Measurements from ENCODE around the gene KLF16.
A peak's percentile ranks its signal among the peaks of the same experiment; 100 is the strongest.

Gene KLF16

GRCh38 chr19:1855040-1855827 lies 8.1 kb downstream of the KLF16 start:
- H3K4me3 ChIP-seq (ENCODE audit: low read depth in 1 of 2, low read length in 2 of 2): peak overlapping the region; percentile 65 to 67
- H3K9ac ChIP-seq (ENCODE audit: low read depth in 1 of 2, low read length in 2 of 2): peak overlapping the region; percentile 97
- no peaks in the 10 kb centered on the region for H3K27me3 ChIP-seq (ENCODE audit: control insufficient read depth in 1 of 2, insufficient read depth in 2 of 2, low read length in 2 of 2)
- H3K36me3 ChIP-seq (ENCODE audit: control insufficient read depth in 1 of 2, insufficient read depth in 2 of 2, low read length in 2 of 2): no peaks in the 10 kb centered on the region
- peaks cover 51 to 65% of the 10 kb centered on the region in 2 donors for H3K4me1 ChIP-seq (ENCODE audit: control insufficient read depth in 1 of 2, insufficient read depth in 2 of 2, low read length in 2 of 2)
- no peaks in the 10 kb centered on the region for H3K9me3 ChIP-seq (ENCODE audit: control insufficient read depth in 1 of 2, low read length in 2 of 2)
- H3K27ac ChIP-seq (ENCODE audit: low read depth, low read length): peak overlapping the region; percentile 96

- H3K36me3 ChIP-seq (ENCODE audit: control insufficient read depth in 1 of 2, insufficient read depth in 2 of 2, low read length in 2 of 2): no peaks in the 10 kb centered on the region
- H3K9me3 ChIP-seq (ENCODE audit: control insufficient read depth in 1 of 2, low read length in 2 of 2): no peaks in the 10 kb centered on the region
- peak overlapping the region in 1 of 2 donors; percentile 67 for H3K4me3 ChIP-seq (ENCODE audit: low read depth in 1 of 2, low read length in 2 of 2)
- no peaks in the 10 kb centered on the region for H3K27me3 ChIP-seq (ENCODE audit: control insufficient read depth in 1 of 2, insufficient read depth in 2 of 2, low read length in 2 of 2)
- peak overlapping the region; percentile 75 for H3K27ac ChIP-seq (ENCODE audit: low read depth, low read length)
- H3K4me1 ChIP-seq (ENCODE audit: control insufficient read depth in 1 of 2, insufficient read depth in 2 of 2, low read length in 2 of 2): peaks cover 49 to 61% of the 10 kb centered on the region in 2 donors
- peak overlapping the region; percentile 38 to 97 for H3K9ac ChIP-seq (ENCODE audit: low read depth in 1 of 2, low read length in 2 of 2)
Measured at GRCh38 chr19:1854542-1855039, 8.8 kb downstream of the KLF16 start.

- H3K9me3 ChIP-seq (ENCODE audit: control insufficient read depth in 1 of 2, low read length in 2 of 2): no peaks in the 10 kb centered on the region
- H3K27me3 ChIP-seq (ENCODE audit: control insufficient read depth in 1 of 2, insufficient read depth in 2 of 2, low read length in 2 of 2): no peaks in the 10 kb centered on the region
- H3K36me3 ChIP-seq (ENCODE audit: control insufficient read depth in 1 of 2, insufficient read depth in 2 of 2, low read length in 2 of 2): no peaks in the 10 kb centered on the region
- H3K4me1 ChIP-seq (ENCODE audit: control insufficient read depth in 1 of 2, insufficient read depth in 2 of 2, low read length in 2 of 2): peaks cover 45 to 56% of the 10 kb centered on the region in 2 donors
- no peak overlapping the region for H3K27ac ChIP-seq (ENCODE audit: low read depth, low read length)
- H3K4me3 ChIP-seq (ENCODE audit: low read depth in 1 of 2, low read length in 2 of 2): no peak overlapping the region
- peak overlapping the region in 1 of 2 donors; percentile 48 for H3K9ac ChIP-seq (ENCODE audit: low read depth in 1 of 2, low read length in 2 of 2)
Measured at GRCh38 chr19:1854039-1854541, 9.3 kb downstream of the KLF16 start.

GRCh38 chr19:1853295-1854038 lies 9.9 kb downstream of the KLF16 start:
- Histone ChIP-seq H3K4me1 (ENCODE audit: control insufficient read depth in 1 of 2, insufficient read depth in 2 of 2, low read length in 2 of 2) (peaks cover 39 to 49% of the 10 kb centered on the region in 2 donors), H3K4me3 (ENCODE audit: low read depth in 1 of 2, low read length in 2 of 2) (no peak overlapping the region), H3K27ac (ENCODE audit: low read depth, low read length) (no peak overlapping the region), H3K27me3 (ENCODE audit: control insufficient read depth in 1 of 2, insufficient read depth in 2 of 2, low read length in 2 of 2) (no peaks in the 10 kb centered on the region), H3K9ac (ENCODE audit: low read depth in 1 of 2, low read length in 2 of 2) (peak overlapping the region; percentile 39 to 48), H3K9me3 (ENCODE audit: control insufficient read depth in 1 of 2, low read length in 2 of 2) (no peaks in the 10 kb centered on the region), H3K36me3 (ENCODE audit: control insufficient read depth in 1 of 2, insufficient read depth in 2 of 2, low read length in 2 of 2) (no peaks in the 10 kb centered on the region)

- H3K27me3 ChIP-seq (ENCODE audit: control insufficient read depth in 1 of 2, insufficient read depth in 2 of 2, low read length in 2 of 2): no peaks in the 10 kb centered on the region
- peak overlapping the region in 1 of 2 donors; percentile 39 for H3K9ac ChIP-seq (ENCODE audit: low read depth in 1 of 2, low read length in 2 of 2)
- no peaks in the 10 kb centered on the region for H3K36me3 ChIP-seq (ENCODE audit: control insufficient read depth in 1 of 2, insufficient read depth in 2 of 2, low read length in 2 of 2)
- H3K27ac ChIP-seq (ENCODE audit: low read depth, low read length): no peak overlapping the region
- H3K4me3 ChIP-seq (ENCODE audit: low read depth in 1 of 2, low read length in 2 of 2): no peak overlapping the region
- no peaks in the 10 kb centered on the region for H3K9me3 ChIP-seq (ENCODE audit: control insufficient read depth in 1 of 2, low read length in 2 of 2)
- H3K4me1 ChIP-seq (ENCODE audit: control insufficient read depth in 1 of 2, insufficient read depth in 2 of 2, low read length in 2 of 2): peaks cover 32 to 41% of the 10 kb centered on the region in 2 donors
Measured at GRCh38 chr19:1852581-1853128, 10.7 kb downstream of the KLF16 start.

GRCh38 chr19:1851654-1852580 lies 11.5 kb downstream of the KLF16 start:
- Histone ChIP-seq H3K27me3 (ENCODE audit: control insufficient read depth in 1 of 2, insufficient read depth in 2 of 2, low read length in 2 of 2) (no peaks in the 10 kb centered on the region), H3K27ac (ENCODE audit: low read depth, low read length) (no peak overlapping the region), H3K36me3 (ENCODE audit: control insufficient read depth in 1 of 2, insufficient read depth in 2 of 2, low read length in 2 of 2) (no peaks in the 10 kb centered on the region), H3K9ac (ENCODE audit: low read depth in 1 of 2, low read length in 2 of 2) (no peak overlapping the region), H3K4me1 (ENCODE audit: control insufficient read depth in 1 of 2, insufficient read depth in 2 of 2, low read length in 2 of 2) (peaks cover 38 to 44% of the 10 kb centered on the region in 2 donors), H3K4me3 (ENCODE audit: low read depth in 1 of 2, low read length in 2 of 2) (no peak overlapping the region), H3K9me3 (ENCODE audit: control insufficient read depth in 1 of 2, low read length in 2 of 2) (no peaks in the 10 kb centered on the region)

GRCh38 chr19:1850809-1851653 lies 12.3 kb downstream of the KLF16 start:
- H3K27me3 ChIP-seq (ENCODE audit: control insufficient read depth in 1 of 2, insufficient read depth in 2 of 2, low read length in 2 of 2): no peaks in the 10 kb centered on the region
- H3K36me3 ChIP-seq (ENCODE audit: control insufficient read depth in 1 of 2, insufficient read depth in 2 of 2, low read length in 2 of 2): no peaks in the 10 kb centered on the region
- H3K27ac ChIP-seq (ENCODE audit: low read depth, low read length): no peak overlapping the region
- H3K9me3 ChIP-seq (ENCODE audit: control insufficient read depth in 1 of 2, low read length in 2 of 2): no peaks in the 10 kb centered on the region
- no peak overlapping the region for H3K4me3 ChIP-seq (ENCODE audit: low read depth in 1 of 2, low read length in 2 of 2)
- peaks cover 41 to 47% of the 10 kb centered on the region in 2 donors for H3K4me1 ChIP-seq (ENCODE audit: control insufficient read depth in 1 of 2, insufficient read depth in 2 of 2, low read length in 2 of 2)
- no peak overlapping the region for H3K9ac ChIP-seq (ENCODE audit: low read depth in 1 of 2, low read length in 2 of 2)

GRCh38 chr19:1849886-1850398 lies 13.4 kb downstream of the KLF16 start:
- no peak overlapping the region for H3K27ac ChIP-seq (ENCODE audit: low read depth, low read length)
- H3K9me3 ChIP-seq (ENCODE audit: control insufficient read depth in 1 of 2, low read length in 2 of 2): no peaks in the 10 kb centered on the region
- H3K4me1 ChIP-seq (ENCODE audit: control insufficient read depth in 1 of 2, insufficient read depth in 2 of 2, low read length in 2 of 2): peaks cover 43% of the 10 kb centered on the region in 2 donors
- H3K27me3 ChIP-seq (ENCODE audit: control insufficient read depth in 1 of 2, insufficient read depth in 2 of 2, low read length in 2 of 2): no peaks in the 10 kb centered on the region
- H3K36me3 ChIP-seq (ENCODE audit: control insufficient read depth in 1 of 2, insufficient read depth in 2 of 2, low read length in 2 of 2): peaks cover 0 to 7% of the 10 kb centered on the region in 2 donors
- no peak overlapping the region for H3K9ac ChIP-seq (ENCODE audit: low read depth in 1 of 2, low read length in 2 of 2)
- no peak overlapping the region for H3K4me3 ChIP-seq (ENCODE audit: low read depth in 1 of 2, low read length in 2 of 2)

All from duodenal mucosa (tissue), 2 donors.